ENCODE data around the gene GJA8. TPM values are rescaled to one million over a fixed set of nuclear protein-coding genes. Genes with fewer than 3 reads are reported as not detected.

GJA8 gene
- total and polyA plus RNA-seq, 4 donors: not detected

DNA sequence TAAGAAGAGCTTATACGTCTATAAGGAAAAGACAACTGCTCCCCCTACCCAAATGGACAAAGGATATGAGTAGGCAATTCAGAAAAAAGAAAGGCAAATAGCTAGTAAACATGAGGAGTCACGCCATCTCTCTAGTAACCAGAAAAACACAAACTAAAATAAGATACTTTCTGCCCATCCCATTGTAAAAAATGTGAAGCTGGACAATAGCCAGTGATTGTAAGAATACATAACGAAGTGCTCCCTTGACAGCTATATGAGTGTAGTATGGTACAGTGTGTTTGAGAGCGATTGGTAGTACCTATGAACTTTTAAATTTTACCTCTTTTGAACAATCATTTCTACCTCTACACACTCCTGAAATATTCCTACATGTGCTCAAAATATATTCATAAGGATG lies 7.5 kb upstream of the GJA8 start:
- H3K4me3 ChIP-seq (ENCODE audit: low read depth in 1 of 3, low read length in 3 of 3): no peak overlapping the region
- TF ChIP-seq ATF3 (IDR thresholded peaks at IDR 0.05): no peak

DNA sequence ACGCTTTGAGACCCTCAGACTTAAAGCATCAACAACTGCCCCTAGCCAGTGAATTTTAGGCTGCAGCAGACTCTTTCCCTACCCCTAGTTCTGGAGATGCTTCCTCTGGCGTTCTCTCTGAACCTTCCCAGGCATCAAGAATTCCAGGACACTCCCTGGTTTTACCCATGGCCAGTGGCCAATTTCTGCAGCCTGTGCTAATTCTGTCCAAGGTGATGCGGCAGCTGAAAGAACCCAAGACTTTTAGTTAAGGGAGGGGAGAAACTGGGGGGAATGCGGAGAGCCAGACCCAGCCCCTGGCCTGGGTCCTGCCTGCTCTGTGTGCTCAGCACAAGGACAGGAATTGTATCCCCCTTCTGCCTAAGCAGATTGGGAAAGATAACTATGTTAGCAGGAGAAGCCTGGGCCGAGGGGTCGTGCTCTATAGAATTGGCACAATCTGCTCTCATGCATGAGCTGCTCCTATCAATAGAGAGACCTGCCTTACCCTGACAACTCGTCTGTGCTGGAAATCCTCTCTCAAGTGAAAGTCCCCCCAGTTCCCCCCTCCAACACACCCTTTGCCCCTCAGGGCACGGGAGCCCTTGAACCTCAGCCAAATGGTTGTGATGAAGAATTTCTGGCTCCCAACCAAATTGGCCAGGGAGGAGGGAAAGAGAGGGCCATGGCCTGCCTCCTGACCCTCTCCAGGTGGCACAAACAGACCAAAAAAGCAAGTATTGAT lies 5.4 kb upstream of the GJA8 start:
- peak; percentile 16 for TF ChIP-seq SP1 (IDR thresholded peaks at IDR 0.05)
- TF ChIP-seq ATF3 (IDR thresholded peaks at IDR 0.05): no peak
- TF ChIP-seq RAD21 (IDR thresholded peaks at IDR 0.05): peak; percentile 38 to 48
- TF ChIP-seq HNF4G (IDR thresholded peaks at IDR 0.05): peak; percentile 37
- TF ChIP-seq FOXA2 (IDR thresholded peaks at IDR 0.05): no peak
- peak in 1 of 2 donors; percentile 28 for TF ChIP-seq RXRA (IDR thresholded peaks at IDR 0.05)
- TF ChIP-seq HNF4A (conservative IDR thresholded peaks at IDR 0.05): peak; percentile 71 to 86
- no peak for TF ChIP-seq GABPA (IDR thresholded peaks at IDR 0.05 in 1 of 2, conservative IDR thresholded peaks at IDR 0.05 in 1 of 2)
- TF ChIP-seq, protein P1, sequence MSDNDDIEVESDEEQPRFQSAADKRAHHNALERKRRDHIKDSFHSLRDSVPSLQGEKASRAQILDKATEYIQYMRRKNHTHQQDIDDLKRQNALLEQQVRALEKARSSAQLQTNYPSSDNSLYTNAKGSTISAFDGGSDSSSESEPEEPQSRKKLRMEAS (IDR thresholded peaks at IDR 0.05): no peak
- TF ChIP-seq, protein P2, sequence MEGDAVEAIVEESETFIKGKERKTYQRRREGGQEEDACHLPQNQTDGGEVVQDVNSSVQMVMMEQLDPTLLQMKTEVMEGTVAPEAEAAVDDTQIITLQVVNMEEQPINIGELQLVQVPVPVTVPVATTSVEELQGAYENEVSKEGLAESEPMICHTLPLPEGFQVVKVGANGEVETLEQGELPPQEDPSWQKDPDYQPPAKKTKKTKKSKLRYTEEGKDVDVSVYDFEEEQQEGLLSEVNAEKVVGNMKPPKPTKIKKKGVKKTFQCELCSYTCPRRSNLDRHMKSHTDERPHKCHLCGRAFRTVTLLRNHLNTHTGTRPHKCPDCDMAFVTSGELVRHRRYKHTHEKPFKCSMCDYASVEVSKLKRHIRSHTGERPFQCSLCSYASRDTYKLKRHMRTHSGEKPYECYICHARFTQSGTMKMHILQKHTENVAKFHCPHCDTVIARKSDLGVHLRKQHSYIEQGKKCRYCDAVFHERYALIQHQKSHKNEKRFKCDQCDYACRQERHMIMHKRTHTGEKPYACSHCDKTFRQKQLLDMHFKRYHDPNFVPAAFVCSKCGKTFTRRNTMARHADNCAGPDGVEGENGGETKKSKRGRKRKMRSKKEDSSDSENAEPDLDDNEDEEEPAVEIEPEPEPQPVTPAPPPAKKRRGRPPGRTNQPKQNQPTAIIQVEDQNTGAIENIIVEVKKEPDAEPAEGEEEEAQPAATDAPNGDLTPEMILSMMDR (IDR thresholded peaks at IDR 0.05; ENCODE audit: low read depth, low read length, missing input control): no peak
- no peak for TF ChIP-seq YY1 (IDR thresholded peaks at IDR 0.05)
- TF ChIP-seq JUND (IDR thresholded peaks at IDR 0.05): no peak
- TF ChIP-seq NR2F2 (IDR thresholded peaks at IDR 0.05): peak; percentile 11
- no peak for TF ChIP-seq REST (IDR thresholded peaks at IDR 0.05)
- WGBS: 40% methylated on average over 8 of the region's 8 CpGs
- DNase-seq (ENCODE audit: low spot score): peak; percentile 44
- peaks cover 0 to 13% (median 11%) of the 10 kb centered on the region in 4 donors for H3K4me1 ChIP-seq (ENCODE audit: control insufficient read depth in 4 of 4, insufficient read depth in 4 of 4, low read length in 3 of 4)
- H3K9me3 ChIP-seq (ENCODE audit: control insufficient read depth in 4 of 4, low read length in 3 of 4): no peaks in the 10 kb centered on the region
- no peak overlapping the region for H3K27ac ChIP-seq (ENCODE audit: low read depth in 1 of 2, low read length in 2 of 2)
- no peaks in the 10 kb centered on the region for H3K27me3 ChIP-seq (ENCODE audit: control insufficient read depth in 4 of 4, insufficient read depth in 4 of 4, low read length in 3 of 4)
- no peaks in the 10 kb centered on the region for H3K36me3 ChIP-seq (ENCODE audit: control insufficient read depth in 4 of 4, insufficient read depth in 3 of 4, low read depth in 1 of 4, low read length in 3 of 4)
- no peak overlapping the region for H3K9ac ChIP-seq (ENCODE audit: low read depth in 1 of 2, low read length in 2 of 2)
- H3K4me3 ChIP-seq (ENCODE audit: low read depth in 1 of 3, low read length in 3 of 3): no peak overlapping the region

More for the DNA sequence above, 7.5 kb upstream of the GJA8 start:
- peaks cover 0 to 3% (median 0%) of the 10 kb centered on the region in 4 donors for H3K27me3 ChIP-seq (ENCODE audit: control insufficient read depth in 4 of 4, insufficient read depth in 4 of 4, low read length in 3 of 4)
- 72% methylated on average over 4 of the region's 4 CpGs for WGBS
- no peak overlapping the region for H3K9ac ChIP-seq (ENCODE audit: low read depth in 1 of 2, low read length in 2 of 2)
- no peaks in the 10 kb centered on the region for H3K36me3 ChIP-seq (ENCODE audit: control insufficient read depth in 4 of 4, insufficient read depth in 3 of 4, low read depth in 1 of 4, low read length in 3 of 4)
- H3K9me3 ChIP-seq (ENCODE audit: control insufficient read depth in 4 of 4, low read length in 3 of 4): no peaks in the 10 kb centered on the region
- H3K27ac ChIP-seq (ENCODE audit: low read depth in 1 of 2, low read length in 2 of 2): no peak overlapping the region
- DNase-seq (ENCODE audit: low spot score): no peak
- H3K4me1 ChIP-seq (ENCODE audit: control insufficient read depth in 4 of 4, insufficient read depth in 4 of 4, low read length in 3 of 4): peaks cover 0 to 13% (median 11%) of the 10 kb centered on the region in 4 donors
